PFSK-1 (cell line): ENCODE measurements around the gene TERT.

ENCODE experiments used
- FOXP2 ChIP-seq: optimal IDR thresholded peaks from 2 replicates; pipeline ENCODE3; 2011; ENCODE audit warnings: borderline replicate concordance, control low read depth, inconsistent platforms; ENCODE audit not compliant: insufficient read depth; ENCODE audit errors: extremely low read length, extremely low read depth
- POLR2AphosphoS5 ChIP-seq: IDR thresholded peaks from 2 replicates; pipeline ENCODE4 v1.6.1; 2012; ENCODE audit warnings: low read depth, mild to moderate bottlenecking, control low read depth, low read length, moderate library complexity
- SIN3A ChIP-seq: IDR thresholded peaks from 2 replicates; pipeline ENCODE4 v1.6.1; 2012; ENCODE audit warnings: mild to moderate bottlenecking, low read length, moderate library complexity, borderline replicate concordance; ENCODE audit not compliant: insufficient read depth
- TAF1 ChIP-seq: IDR thresholded peaks from 2 replicates; pipeline ENCODE4 v1.6.1; 2012; ENCODE audit warnings: low read length, control low read depth, borderline replicate concordance; ENCODE audit not compliant: insufficient read depth
- TF ChIP-seq, protein P1 (sequence below), 2 experiments: IDR thresholded peaks; 2 replicates each; pipeline versions ENCODE4 v1.6.1 to v1.8.0; 2011 to 2012; ENCODE audit warnings: low read depth in 2 of 2, low read length in 2 of 2, control low read depth in 1 of 2, inconsistent platforms in 1 of 2, mild to moderate bottlenecking in 1 of 2, moderate library complexity in 1 of 2; ENCODE audit not compliant: insufficient read depth in 1 of 2

The TERT gene

DNA sequence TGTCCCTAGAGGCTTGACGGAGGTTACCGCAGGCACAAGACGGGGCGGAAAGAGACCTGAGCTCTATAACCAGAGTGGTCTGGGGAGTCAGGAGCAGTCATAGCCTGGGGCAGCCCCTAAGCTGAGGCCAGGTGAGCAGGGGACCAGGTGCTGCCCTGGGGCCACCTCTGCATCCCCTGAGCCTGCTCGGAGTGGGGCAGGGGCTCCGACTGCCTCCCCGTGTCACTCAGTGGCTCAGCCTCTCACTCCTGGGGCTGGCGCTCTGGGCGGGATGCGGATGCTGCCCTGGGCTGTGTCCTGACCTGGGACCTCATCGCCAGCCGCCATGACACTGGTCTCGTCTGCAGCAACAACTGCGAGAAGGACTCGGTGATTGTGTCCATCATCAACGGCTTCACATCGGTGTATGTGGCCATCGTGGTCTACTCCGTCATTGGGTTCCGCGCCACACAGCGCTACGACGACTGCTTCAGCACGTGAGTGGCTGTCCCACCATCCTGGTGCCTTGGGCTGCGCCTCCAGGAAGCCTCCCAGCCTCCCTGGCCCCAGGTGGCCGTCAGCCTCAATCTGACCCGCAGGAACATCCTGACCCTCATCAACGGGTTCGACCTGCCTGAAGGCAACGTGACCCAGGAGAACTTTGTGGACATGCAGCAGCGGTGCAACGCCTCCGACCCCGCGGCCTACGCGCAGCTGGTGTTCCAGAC is 78.5 kb downstream of the TERT start:
- TF ChIP-seq SIN3A (no peak), POLR2AphosphoS5 (no peak), FOXP2 (no peak), TAF1 (no peak)
- TF ChIP-seq, protein P1, sequence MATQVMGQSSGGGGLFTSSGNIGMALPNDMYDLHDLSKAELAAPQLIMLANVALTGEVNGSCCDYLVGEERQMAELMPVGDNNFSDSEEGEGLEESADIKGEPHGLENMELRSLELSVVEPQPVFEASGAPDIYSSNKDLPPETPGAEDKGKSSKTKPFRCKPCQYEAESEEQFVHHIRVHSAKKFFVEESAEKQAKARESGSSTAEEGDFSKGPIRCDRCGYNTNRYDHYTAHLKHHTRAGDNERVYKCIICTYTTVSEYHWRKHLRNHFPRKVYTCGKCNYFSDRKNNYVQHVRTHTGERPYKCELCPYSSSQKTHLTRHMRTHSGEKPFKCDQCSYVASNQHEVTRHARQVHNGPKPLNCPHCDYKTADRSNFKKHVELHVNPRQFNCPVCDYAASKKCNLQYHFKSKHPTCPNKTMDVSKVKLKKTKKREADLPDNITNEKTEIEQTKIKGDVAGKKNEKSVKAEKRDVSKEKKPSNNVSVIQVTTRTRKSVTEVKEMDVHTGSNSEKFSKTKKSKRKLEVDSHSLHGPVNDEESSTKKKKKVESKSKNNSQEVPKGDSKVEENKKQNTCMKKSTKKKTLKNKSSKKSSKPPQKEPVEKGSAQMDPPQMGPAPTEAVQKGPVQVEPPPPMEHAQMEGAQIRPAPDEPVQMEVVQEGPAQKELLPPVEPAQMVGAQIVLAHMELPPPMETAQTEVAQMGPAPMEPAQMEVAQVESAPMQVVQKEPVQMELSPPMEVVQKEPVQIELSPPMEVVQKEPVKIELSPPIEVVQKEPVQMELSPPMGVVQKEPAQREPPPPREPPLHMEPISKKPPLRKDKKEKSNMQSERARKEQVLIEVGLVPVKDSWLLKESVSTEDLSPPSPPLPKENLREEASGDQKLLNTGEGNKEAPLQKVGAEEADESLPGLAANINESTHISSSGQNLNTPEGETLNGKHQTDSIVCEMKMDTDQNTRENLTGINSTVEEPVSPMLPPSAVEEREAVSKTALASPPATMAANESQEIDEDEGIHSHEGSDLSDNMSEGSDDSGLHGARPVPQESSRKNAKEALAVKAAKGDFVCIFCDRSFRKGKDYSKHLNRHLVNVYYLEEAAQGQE (IDR thresholded peaks at IDR 0.05; ENCODE audit: insufficient read depth in 1 of 2, low read depth in 2 of 2, low read length in 2 of 2): no peak

DNA sequence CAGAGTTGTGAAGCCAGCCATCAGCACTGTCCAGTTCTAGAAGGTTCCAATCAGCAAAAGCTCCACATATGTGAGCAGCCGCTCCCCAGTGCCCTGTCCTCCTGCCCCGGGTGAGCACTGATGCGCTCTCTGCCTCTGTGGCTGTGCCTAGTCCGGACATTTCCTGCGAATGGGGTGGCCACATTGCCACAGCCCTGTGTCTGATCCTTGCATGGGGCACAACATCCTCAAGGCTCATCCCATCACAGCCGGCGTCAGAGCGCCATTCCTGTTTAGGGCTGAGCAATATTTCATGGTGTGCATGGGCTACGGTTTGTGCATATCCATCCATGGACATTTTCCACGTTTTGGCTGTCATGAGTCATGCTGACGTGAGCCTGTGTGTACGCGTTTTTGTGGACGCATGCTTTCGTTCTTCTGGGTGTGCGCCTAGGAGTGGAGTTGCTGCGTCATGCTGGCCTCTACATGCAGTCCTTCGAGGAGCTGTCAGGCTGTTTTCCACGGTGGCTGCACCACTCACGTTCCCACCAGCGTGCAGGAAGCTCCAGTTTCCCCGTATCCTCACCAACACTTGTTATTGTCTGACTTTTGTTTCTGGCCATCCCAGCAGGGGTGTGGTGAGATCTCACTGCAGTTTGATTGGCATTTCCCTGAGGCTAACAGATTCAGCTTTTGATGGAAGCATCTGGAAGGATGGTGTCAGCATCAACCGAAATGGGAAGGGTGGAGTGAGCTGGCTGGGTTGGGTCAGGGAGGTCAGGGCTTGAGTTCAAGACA is 79.4 kb downstream of the TERT start:
- TF ChIP-seq SIN3A: no peak
- TF ChIP-seq POLR2AphosphoS5: no peak
- no peak for TF ChIP-seq TAF1
- no peak for TF ChIP-seq FOXP2
- TF ChIP-seq, protein P1 (IDR thresholded peaks at IDR 0.05; ENCODE audit: insufficient read depth in 1 of 2, low read depth in 2 of 2, low read length in 2 of 2): no peak

DNA sequence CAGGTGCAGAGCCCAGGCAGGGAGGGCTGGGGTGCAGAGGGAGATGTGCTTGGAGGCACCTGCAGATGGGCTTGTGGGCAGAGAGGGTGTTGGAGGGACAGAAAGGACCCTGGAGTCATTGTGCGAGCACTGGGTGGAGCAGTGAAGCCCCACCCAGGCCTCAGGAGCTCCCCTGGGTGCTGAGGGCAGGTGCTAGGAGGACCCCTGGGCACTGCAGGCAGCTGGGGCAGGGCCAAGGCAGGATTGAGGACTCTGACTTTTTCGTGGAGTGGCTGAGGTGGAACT is 80.0 kb downstream of the TERT start:
- TF ChIP-seq POLR2AphosphoS5: no peak
- TF ChIP-seq, protein P1 (IDR thresholded peaks at IDR 0.05; ENCODE audit: insufficient read depth in 1 of 2, low read depth in 2 of 2, low read length in 2 of 2): no peak
- no peak for TF ChIP-seq SIN3A
- TF ChIP-seq FOXP2: no peak
- TF ChIP-seq TAF1: no peak

DNA sequence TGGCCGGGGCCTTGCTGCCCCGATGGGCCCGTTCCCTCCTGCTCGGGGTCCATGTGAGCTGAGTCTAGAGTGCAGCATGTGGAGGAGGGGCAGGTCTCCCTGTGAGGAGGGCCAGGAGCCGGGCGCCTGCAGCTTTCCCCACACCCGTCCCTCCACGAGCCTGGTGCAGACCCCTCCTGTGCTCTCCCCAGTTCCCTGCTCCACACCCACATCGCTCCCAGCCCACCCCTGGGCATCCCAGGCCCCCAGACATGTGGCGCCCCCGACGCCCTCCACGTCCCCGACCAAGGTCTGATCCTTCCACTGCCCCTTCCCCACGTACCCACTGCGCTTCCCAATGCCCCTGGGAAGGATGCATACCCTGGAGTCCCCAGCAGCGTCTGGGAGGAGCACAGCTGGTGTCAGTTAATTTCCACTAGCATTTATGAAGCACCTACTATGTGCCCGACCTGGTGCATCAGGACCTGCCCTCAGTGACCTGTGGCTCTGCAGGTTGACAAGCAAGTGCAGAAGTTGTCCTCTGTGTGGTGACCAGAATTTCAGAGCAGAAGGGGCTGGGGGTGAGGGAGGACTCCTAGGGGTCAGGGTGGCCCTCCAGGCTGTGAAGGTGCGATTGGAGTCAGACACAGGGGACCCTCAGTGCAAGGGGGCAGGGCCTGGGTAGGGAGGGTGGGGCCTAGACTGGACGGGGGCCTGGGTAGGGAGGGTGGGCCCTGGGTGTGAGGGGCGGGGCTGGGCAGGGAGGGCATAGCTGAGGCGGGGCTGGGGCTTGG is 80.5 kb downstream of the TERT start:
- TF ChIP-seq TAF1 (no peak), FOXP2 (no peak), POLR2AphosphoS5 (no peak), SIN3A (no peak)
- TF ChIP-seq, protein P1 (IDR thresholded peaks at IDR 0.05; ENCODE audit: insufficient read depth in 1 of 2, low read depth in 2 of 2, low read length in 2 of 2): no peak
